KOPT-K1 (cell line): ENCODE data around the gene PPP1R9B.
A peak's percentile ranks its signal among the peaks of the same experiment; 100 is the strongest.

Experiments used
- H3K27ac ChIP-seq: fragments of 200-600 bp; sonication (generic); 2 replicates; pipeline ENCODE4 v1.5.1; 2016; ENCODE audit warnings: antibody characterized with exemption, mild to moderate bottlenecking, low read depth, low read length; ENCODE audit not compliant: poor library complexity, severe bottlenecking
- H3K36me3 ChIP-seq: fragments of 200-600 bp; sonication (generic); 2 replicates; pipeline ENCODE4 v1.5.1; 2017; ENCODE audit warnings: antibody characterized with exemption, mild to moderate bottlenecking, low read length, moderate library complexity; ENCODE audit not compliant: insufficient read depth
- H3K9me3 ChIP-seq: fragments of 200-600 bp; sonication (generic); 2 replicates; pipeline ENCODE4 v1.5.1; 2017; ENCODE audit warnings: antibody characterized with exemption, low read length, mild to moderate bottlenecking; ENCODE audit not compliant: insufficient read depth, poor library complexity, severe bottlenecking

The PPP1R9B gene

GRCh38 chr17:50161023-50161910, 10.8 kb upstream of the PPP1R9B start:
- Histone ChIP-seq H3K9me3 (no peaks in the 10 kb centered on the region), H3K27ac (peak overlapping the region; percentile 38), H3K36me3 (no peaks in the 10 kb centered on the region)

- Histone ChIP-seq H3K9me3 (no peaks in the 10 kb centered on the region), H3K36me3 (no peaks in the 10 kb centered on the region), H3K27ac (no peak overlapping the region)
Observed at GRCh38 chr17:50157891-50158290, 7.4 kb upstream of the PPP1R9B start.

- Histone ChIP-seq H3K36me3 (no peaks in the 10 kb centered on the region), H3K27ac (no peak overlapping the region), H3K9me3 (no peaks in the 10 kb centered on the region)
Observed at GRCh38 chr17:50155115-50155819, 4.8 kb upstream of the PPP1R9B start.

- no peak overlapping the region for H3K27ac ChIP-seq
Observed at GRCh38 chr17:50154604-50155003, 4.1 kb upstream of the PPP1R9B start.

GRCh38 chr17:50153650-50154575, 3.4 kb upstream of the PPP1R9B start:
- Histone ChIP-seq H3K27ac (no peak overlapping the region), H3K9me3 (no peaks in the 10 kb centered on the region), H3K36me3 (no peaks in the 10 kb centered on the region)

More at GRCh38 chr17:50154604-50155003, 4.1 kb upstream of the PPP1R9B start:
- H3K36me3 ChIP-seq = no peaks in the 10 kb centered on the region
- no peaks in the 10 kb centered on the region for H3K9me3 ChIP-seq

- no peaks in the 10 kb centered on the region for H3K36me3 ChIP-seq
- peak overlapping the region; percentile 60 for H3K27ac ChIP-seq
- no peaks in the 10 kb centered on the region for H3K9me3 ChIP-seq
Observed at GRCh38 chr17:50152736-50153135, 2.3 kb upstream of the PPP1R9B start.

GRCh38 chr17:50151937-50152547, 1.6 kb upstream of the PPP1R9B start:
- no peaks in the 10 kb centered on the region for H3K36me3 ChIP-seq
- H3K27ac ChIP-seq = peak overlapping the region; percentile 60
- H3K9me3 ChIP-seq = no peaks in the 10 kb centered on the region

- no peaks in the 10 kb centered on the region for H3K9me3 ChIP-seq
- peak overlapping the region; percentile 63 for H3K27ac ChIP-seq
- H3K36me3 ChIP-seq = no peaks in the 10 kb centered on the region
Observed at GRCh38 chr17:50151041-50151936, 812 bp upstream of the PPP1R9B start.

- peaks cover 8% of the 10 kb centered on the region; the same call in 1 of the 2 replicates for H3K36me3 ChIP-seq
- peak overlapping the region; percentile 63 for H3K27ac ChIP-seq
- H3K9me3 ChIP-seq = no peaks in the 10 kb centered on the region
Observed at GRCh38 chr17:50149417-50150353, 792 bp downstream of the PPP1R9B start.

- no peak overlapping the region for H3K27ac ChIP-seq
- peaks cover 15% of the 10 kb centered on the region; the same call in 1 of the 2 replicates for H3K36me3 ChIP-seq
Observed at GRCh38 chr17:50149091-50149416, 1.4 kb downstream of the PPP1R9B start.

GRCh38 chr17:50148226-50149090, 2.0 kb downstream of the PPP1R9B start:
- Histone ChIP-seq H3K36me3 (peaks cover 21% of the 10 kb centered on the region; the same call in 1 of the 2 replicates), H3K9me3 (no peaks in the 10 kb centered on the region), H3K27ac (no peak overlapping the region)

More at GRCh38 chr17:50149091-50149416, 1.4 kb downstream of the PPP1R9B start:
- H3K9me3 ChIP-seq = no peaks in the 10 kb centered on the region

GRCh38 chr17:50147841-50148225, 2.6 kb downstream of the PPP1R9B start:
- Histone ChIP-seq H3K36me3 (peaks cover 25% of the 10 kb centered on the region; the same call in 1 of the 2 replicates), H3K9me3 (no peaks in the 10 kb centered on the region), H3K27ac (no peak overlapping the region)
